GM13976 (cell line): ENCODE results near the gene CAPN15.

Experiments used
- DNase-seq: peaks from one replicate; pipeline ENCODE4 v3.0.0; 2012; ENCODE audit warnings: low spot score
- in situ Hi-C: fragments of 300-500 bp; cut with MboI; formaldehyde crosslinking; loops from one replicate; pipeline ENCODE4 v1.12.0; 2022; ENCODE audit warnings: low sequenced_read_pairs, mixed read lengths, inconsistent platforms; ENCODE audit not compliant: unreplicated experiment
- TF ChIP-seq, protein P1 (sequence below): IDR thresholded peaks from 2 replicates; pipeline ENCODE4 v1.5.1; 2012; ENCODE audit warnings: borderline replicate concordance, mild to moderate bottlenecking; ENCODE audit not compliant: insufficient read depth; ENCODE audit errors: extremely low read depth, missing control alignments, control extremely low read depth

Gene CAPN15

DNA sequence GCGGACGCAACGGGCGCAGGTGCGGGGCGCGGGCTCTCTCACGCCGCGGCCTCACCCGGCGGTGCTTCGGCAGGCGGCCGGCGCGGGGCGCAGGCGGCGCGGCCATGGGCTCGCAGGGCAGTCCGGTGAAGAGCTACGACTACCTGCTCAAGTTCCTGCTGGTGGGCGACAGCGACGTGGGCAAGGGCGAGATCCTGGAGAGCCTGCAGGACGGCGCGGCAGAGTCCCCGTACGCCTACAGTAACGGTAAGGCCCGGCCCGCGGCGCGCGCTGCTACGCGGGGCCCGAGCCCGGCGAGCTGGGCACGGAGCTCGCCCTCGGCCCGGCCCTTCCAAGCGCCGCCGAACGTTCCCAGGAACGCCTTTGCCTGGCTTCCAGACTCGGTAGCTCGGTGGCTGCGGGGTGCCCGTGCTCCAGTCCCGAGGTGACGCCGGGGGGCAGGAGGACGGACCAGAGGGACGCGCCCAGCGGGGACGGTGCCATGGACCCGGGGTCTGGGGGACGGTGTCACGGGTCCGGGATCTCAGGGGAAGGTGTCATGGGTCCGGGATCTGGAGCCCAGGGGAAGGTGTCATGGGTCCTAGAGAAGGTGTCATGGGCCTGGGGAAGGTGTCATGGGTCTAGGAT lies 62.8 kb downstream of the CAPN15 start:
- DNase-seq = no peak
- in situ Hi-C loops = no loop called here
- TF ChIP-seq, protein P1, sequence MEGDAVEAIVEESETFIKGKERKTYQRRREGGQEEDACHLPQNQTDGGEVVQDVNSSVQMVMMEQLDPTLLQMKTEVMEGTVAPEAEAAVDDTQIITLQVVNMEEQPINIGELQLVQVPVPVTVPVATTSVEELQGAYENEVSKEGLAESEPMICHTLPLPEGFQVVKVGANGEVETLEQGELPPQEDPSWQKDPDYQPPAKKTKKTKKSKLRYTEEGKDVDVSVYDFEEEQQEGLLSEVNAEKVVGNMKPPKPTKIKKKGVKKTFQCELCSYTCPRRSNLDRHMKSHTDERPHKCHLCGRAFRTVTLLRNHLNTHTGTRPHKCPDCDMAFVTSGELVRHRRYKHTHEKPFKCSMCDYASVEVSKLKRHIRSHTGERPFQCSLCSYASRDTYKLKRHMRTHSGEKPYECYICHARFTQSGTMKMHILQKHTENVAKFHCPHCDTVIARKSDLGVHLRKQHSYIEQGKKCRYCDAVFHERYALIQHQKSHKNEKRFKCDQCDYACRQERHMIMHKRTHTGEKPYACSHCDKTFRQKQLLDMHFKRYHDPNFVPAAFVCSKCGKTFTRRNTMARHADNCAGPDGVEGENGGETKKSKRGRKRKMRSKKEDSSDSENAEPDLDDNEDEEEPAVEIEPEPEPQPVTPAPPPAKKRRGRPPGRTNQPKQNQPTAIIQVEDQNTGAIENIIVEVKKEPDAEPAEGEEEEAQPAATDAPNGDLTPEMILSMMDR = peak; percentile 17

DNA sequence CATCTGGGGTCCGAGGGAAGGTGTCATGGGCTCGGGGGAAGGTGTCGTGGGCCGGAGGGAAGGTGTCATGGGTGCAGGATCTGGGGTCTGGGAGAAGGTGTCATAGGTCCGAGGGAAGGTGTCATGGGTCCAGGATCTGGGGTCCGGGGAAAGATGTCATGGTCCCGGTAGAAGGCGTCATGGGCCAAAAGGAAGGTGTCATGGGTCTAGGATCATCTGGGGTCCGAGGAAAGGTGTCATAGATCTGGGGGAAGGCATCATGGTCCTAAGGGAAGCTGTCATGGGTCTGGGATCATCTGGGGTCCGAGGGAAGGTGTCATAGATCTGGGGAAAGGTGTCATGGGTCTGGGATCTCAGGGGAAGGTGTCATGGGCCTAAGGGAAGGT lies 63.3 kb downstream of the CAPN15 start:
- DNase-seq = no peak
- TF ChIP-seq, protein P1 = no peak
- in situ Hi-C loops = no loop called here

DNA sequence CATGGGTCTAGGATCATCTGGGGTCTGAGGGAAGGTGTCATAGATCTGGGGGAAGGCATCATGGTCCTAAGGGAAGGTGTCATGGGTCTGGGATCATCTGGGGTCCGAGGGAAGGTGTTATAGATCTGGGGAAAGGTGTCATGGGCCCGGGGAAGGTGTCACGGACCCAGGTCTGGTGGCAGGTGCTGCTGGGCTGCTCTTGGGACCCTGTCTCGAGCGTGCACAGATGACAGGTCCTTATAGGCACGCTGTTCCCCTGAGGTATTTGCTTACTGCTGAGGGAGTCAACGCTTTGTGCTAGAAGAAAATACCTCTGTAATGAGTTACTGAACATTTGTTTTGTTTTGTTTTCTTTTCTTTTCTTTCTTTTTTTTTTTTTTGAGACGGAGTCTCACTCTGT lies 63.7 kb downstream of the CAPN15 start:
- in situ Hi-C loops = no loop called here
- DNase-seq = no peak
- TF ChIP-seq, protein P1 = no peak

DNA sequence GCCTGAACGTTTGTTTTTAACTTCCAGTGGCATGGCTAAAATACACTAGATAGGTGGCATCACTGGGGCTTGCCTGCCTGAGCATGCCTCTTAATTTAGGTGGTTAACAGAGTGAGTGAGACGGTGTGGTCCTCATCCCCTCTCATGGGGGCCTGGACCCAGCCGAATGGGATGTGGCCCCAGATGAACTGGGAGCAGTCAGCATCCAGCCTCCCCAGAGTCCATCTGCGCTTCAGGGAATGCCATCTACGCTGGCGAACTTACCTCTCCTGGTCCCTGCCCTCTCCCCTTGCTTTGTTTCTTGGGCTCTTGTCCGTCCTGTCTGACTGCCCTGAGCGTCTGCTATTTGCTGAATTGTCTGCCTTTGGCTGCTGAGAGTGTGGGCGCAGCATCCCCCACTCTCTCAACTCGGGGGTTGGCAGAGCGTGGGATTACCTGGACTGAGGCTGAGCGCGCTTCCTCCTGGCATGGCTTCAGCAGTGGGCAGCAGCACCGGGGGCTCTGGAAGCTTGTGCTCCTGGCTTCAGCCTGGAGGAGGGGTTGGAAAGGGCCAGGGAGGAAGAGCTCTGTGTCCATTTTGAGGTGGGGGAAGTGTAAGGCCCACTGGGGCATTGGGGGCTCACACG lies 64.5 kb downstream of the CAPN15 start:
- TF ChIP-seq, protein P1 = no peak
- DNase-seq = no peak
- in situ Hi-C loops = no loop called here

DNA sequence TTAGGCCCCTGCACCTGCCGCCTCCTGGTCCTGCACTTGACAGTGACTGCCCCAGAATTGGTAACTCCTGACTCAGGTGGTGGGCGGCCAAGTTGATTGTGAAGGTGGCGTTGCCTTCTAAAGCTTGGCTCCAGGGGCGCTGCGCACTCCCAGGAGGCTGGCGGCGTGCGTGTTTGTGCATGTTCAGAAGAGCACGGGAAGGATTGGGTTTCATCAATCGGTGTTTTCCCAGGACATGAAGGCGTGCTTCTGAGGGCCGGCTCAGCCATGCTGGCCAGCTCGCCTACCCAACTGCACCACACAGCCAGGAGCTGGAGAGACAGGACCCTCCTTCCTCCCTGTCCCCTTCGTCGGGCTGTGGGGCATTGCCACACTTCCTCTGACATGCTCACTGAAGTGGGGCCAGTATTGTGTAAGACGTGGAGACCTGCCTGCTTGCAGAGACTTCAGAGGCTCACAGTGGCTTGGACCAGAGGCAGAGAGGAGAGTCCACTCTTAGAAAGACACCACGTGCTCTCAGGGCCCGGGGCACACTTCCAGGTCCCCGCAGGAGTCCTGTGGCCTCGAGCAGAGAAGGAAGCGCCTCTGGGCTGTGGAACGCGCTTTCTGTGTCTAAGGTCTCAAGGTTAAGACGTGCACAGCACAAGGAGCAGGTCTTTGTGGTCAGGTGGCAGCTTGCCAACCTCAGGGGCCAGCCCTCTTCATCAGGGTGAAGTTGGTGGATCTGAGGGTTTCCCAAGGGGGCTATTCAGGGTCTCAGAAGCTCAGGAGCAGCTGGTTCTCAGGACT lies 65.2 kb downstream of the CAPN15 start:
- no peak for DNase-seq
- in situ Hi-C loops = no loop called here
- TF ChIP-seq, protein P1 = no peak

GRCh38 chr16:593406-593805 lies 65.9 kb downstream of the CAPN15 start:
- in situ Hi-C loops = no loop called here
- DNase-seq = no peak
- TF ChIP-seq, protein P1 = no peak
